Measurements from ENCODE around the gene ARL6IP4.

ARL6IP4 gene

GRCh38 chr12:122947352-122947792, 33.1 kb upstream of the ARL6IP4 start:
- TF ChIP-seq YY1 (IDR thresholded peaks at IDR 0.05; ENCODE audit: low read depth) (no peak), FOXM1 (IDR thresholded peaks at IDR 0.05; ENCODE audit: borderline replicate concordance, low read depth) (no peak), CREB1 (IDR thresholded peaks at IDR 0.05; ENCODE audit: low read depth) (no peak), ZBTB7A (IDR thresholded peaks at IDR 0.05; ENCODE audit: low read depth) (no peak), REST (IDR thresholded peaks at IDR 0.05; ENCODE audit: low read depth) (no peak), CEBPB (IDR thresholded peaks at IDR 0.05) (no peak), NFIC (IDR thresholded peaks at IDR 0.05) (no peak), TCF12 (IDR thresholded peaks at IDR 0.05; ENCODE audit: low read depth) (no peak), EP300 (IDR thresholded peaks at IDR 0.05; ENCODE audit: borderline replicate concordance) (no peak), USF1 (IDR thresholded peaks at IDR 0.05) (no peak)
- TF ChIP-seq, protein P1, sequence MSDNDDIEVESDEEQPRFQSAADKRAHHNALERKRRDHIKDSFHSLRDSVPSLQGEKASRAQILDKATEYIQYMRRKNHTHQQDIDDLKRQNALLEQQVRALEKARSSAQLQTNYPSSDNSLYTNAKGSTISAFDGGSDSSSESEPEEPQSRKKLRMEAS (IDR thresholded peaks at IDR 0.05) = no peak

- TF ChIP-seq CEBPB (IDR thresholded peaks at IDR 0.05) (no peak), EP300 (IDR thresholded peaks at IDR 0.05; ENCODE audit: borderline replicate concordance) (no peak), EGR1 (IDR thresholded peaks at IDR 0.05) (no peak), RAD21 (IDR thresholded peaks at IDR 0.05; ENCODE audit: low read depth) (no peak), TAF1 (IDR thresholded peaks at IDR 0.05; ENCODE audit: low read depth) (no peak), ZBTB7A (IDR thresholded peaks at IDR 0.05; ENCODE audit: low read depth) (no peak), USF1 (IDR thresholded peaks at IDR 0.05) (no peak), REST (IDR thresholded peaks at IDR 0.05; ENCODE audit: low read depth) (no peak), FOXM1 (IDR thresholded peaks at IDR 0.05; ENCODE audit: borderline replicate concordance, low read depth) (no peak), TEAD4 (IDR thresholded peaks at IDR 0.05) (no peak), CREB1 (IDR thresholded peaks at IDR 0.05; ENCODE audit: low read depth) (no peak), NFIC (IDR thresholded peaks at IDR 0.05) (no peak), TCF12 (IDR thresholded peaks at IDR 0.05; ENCODE audit: low read depth) (no peak), YY1 (IDR thresholded peaks at IDR 0.05; ENCODE audit: low read depth) (no peak)
- TF ChIP-seq, protein P1 (IDR thresholded peaks at IDR 0.05) = no peak
Measured at GRCh38 chr12:122948605-122949004, 31.9 kb upstream of the ARL6IP4 start.

- no peak for TF ChIP-seq RAD21 (IDR thresholded peaks at IDR 0.05; ENCODE audit: low read depth)
- no peak for TF ChIP-seq TAF1 (IDR thresholded peaks at IDR 0.05; ENCODE audit: low read depth)
- no peak for TF ChIP-seq EGR1 (IDR thresholded peaks at IDR 0.05)
- TF ChIP-seq CREB1 (IDR thresholded peaks at IDR 0.05; ENCODE audit: low read depth) = no peak
- TF ChIP-seq TCF12 (IDR thresholded peaks at IDR 0.05; ENCODE audit: low read depth) = no peak
- TF ChIP-seq CEBPB (IDR thresholded peaks at IDR 0.05) = no peak
- no peak for TF ChIP-seq YY1 (IDR thresholded peaks at IDR 0.05; ENCODE audit: low read depth)
- no peak for TF ChIP-seq ZBTB7A (IDR thresholded peaks at IDR 0.05; ENCODE audit: low read depth)
- TF ChIP-seq NFIC (IDR thresholded peaks at IDR 0.05) = no peak
- no peak for TF ChIP-seq TEAD4 (IDR thresholded peaks at IDR 0.05)
- TF ChIP-seq FOXM1 (IDR thresholded peaks at IDR 0.05; ENCODE audit: borderline replicate concordance, low read depth) = no peak
- TF ChIP-seq USF1 (IDR thresholded peaks at IDR 0.05) = no peak
- TF ChIP-seq, protein P1 (IDR thresholded peaks at IDR 0.05) = no peak
- TF ChIP-seq REST (IDR thresholded peaks at IDR 0.05; ENCODE audit: low read depth) = no peak
- no peak for TF ChIP-seq EP300 (IDR thresholded peaks at IDR 0.05; ENCODE audit: borderline replicate concordance)
Measured at GRCh38 chr12:122949405-122949804, 31.1 kb upstream of the ARL6IP4 start.
